ENCODE measurements around the gene NEURL3.
"Not testable (repeated sequence)": the region's sequence is repeated elsewhere in the genome, so short reads cannot be mapped to it uniquely, and the experiment has no call there.

The NEURL3 gene

DNA sequence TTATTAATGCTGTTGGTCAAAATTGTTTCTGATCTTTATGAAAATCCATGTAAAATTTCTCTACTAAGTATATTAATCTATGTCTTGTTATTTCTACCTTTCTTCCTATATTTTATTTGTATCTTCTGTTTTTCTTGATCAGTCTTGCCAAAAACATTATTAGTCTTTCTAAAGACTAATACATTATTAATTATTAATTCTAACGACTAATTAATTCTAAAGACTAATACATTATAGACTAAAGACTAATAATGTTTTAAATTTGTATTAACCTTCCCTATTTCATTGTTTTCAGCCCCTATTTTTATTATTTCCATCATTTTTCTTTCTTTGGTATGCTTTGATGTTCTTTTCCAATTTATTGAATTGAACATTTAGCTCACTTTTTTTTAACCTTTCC lies 27.7 kb downstream of the NEURL3 start:
- Histone ChIP-seq H3K4me3 (no peak overlapping the region), H3K4me2 (no peak overlapping the region), H3K36me3 (no peaks in the 10 kb centered on the region), H3K9ac (no peak overlapping the region), H3K9me3 (replicated peaks in 1 of 11) (peaks cover 0 to 14% (median 7%) of the 10 kb centered on the region in 11 experiments; a peak in 10 of 22 replicates), H4K20me1 (no peaks in the 10 kb centered on the region), H3K27ac (no peak overlapping the region), H3K27me3 (no peaks in the 10 kb centered on the region), H3K4me1 (peaks cover 0 to 13% (median 0%) of the 10 kb centered on the region in 10 experiments; a peak in 4 of 20 replicates)
- no peak for TF ChIP-seq Cebpa-rat (IDR thresholded peaks at IDR 0.05)

DNA sequence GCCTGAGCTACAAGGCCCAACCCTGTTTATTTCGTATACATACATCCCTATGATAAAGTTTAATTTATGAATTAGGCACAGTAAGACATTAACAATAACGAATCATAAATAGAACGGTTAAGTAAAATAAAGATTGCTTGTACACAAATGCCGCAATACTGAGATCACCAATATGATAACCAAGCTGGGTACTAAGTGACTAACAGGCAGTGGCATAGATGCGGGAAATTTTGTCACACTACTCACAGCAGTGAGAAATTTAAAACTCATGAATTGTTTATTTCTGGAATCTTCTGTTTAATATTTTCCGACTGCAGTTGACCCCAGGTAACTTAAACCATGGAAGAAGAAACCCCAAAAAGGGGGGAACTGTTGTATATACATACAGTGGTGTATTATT lies 33.4 kb downstream of the NEURL3 start:
- no peak for TF ChIP-seq Cebpa-rat (IDR thresholded peaks at IDR 0.05)
- Histone ChIP-seq H3K27ac (no peak overlapping the region), H3K4me2 (no peak overlapping the region), H3K27me3 (peaks cover 7 to 13% (median 10%) of the 10 kb centered on the region in 11 experiments; a peak in 19 of 22 replicates), H4K20me1 (no peaks in the 10 kb centered on the region), H3K9me3 (replicated peaks in 1 of 11) (peaks cover 0 to 6% (median 0%) of the 10 kb centered on the region in 11 experiments; a peak in 3 of 22 replicates), H3K9ac (no peak overlapping the region), H3K4me1 (peaks cover 0 to 13% (median 0%) of the 10 kb centered on the region in 10 experiments; a peak in 4 of 20 replicates), H3K36me3 (no peaks in the 10 kb centered on the region), H3K4me3 (no peak overlapping the region)

DNA sequence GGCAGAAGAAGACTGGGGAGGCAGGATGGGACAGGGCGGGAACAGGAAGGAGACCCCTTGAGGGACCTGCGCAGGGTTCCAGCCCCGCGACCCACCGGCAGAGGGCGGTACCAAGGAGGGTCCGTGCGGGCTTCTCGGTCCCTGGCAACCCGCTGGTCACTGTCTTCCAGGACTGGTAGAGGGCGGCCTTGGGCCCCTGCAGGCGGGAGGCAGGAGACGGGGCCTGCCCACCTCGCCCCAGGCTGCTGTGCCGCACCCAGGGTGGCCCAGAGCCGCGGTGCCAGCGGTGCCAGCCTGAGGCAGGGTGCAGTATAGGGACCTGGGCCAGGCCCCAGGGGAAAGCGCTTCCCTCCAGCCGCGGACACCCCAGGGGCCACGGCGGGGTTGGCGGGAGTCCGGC lies 34.5 kb downstream of the NEURL3 start:
- H4K20me1 ChIP-seq, result no peaks in the 10 kb centered on the region
- no peak for TF ChIP-seq Cebpa-rat (IDR thresholded peaks at IDR 0.05)
- no peaks in the 10 kb centered on the region for H3K36me3 ChIP-seq
- H3K9ac ChIP-seq, result no peak overlapping the region
- peaks cover 0 to 13% (median 0%) of the 10 kb centered on the region in 10 experiments; a peak in 4 of 20 replicates for H3K4me1 ChIP-seq
- H3K4me3 ChIP-seq, result no peak overlapping the region
- peaks cover 0 to 6% (median 0%) of the 10 kb centered on the region in 11 experiments; a peak in 3 of 22 replicates for H3K9me3 ChIP-seq (replicated peaks in 1 of 11)
- peaks cover 7 to 13% (median 10%) of the 10 kb centered on the region in 11 experiments; a peak in 19 of 22 replicates for H3K27me3 ChIP-seq
- H3K27ac ChIP-seq, result no peak overlapping the region
- H3K4me2 ChIP-seq, result no peak overlapping the region

DNA sequence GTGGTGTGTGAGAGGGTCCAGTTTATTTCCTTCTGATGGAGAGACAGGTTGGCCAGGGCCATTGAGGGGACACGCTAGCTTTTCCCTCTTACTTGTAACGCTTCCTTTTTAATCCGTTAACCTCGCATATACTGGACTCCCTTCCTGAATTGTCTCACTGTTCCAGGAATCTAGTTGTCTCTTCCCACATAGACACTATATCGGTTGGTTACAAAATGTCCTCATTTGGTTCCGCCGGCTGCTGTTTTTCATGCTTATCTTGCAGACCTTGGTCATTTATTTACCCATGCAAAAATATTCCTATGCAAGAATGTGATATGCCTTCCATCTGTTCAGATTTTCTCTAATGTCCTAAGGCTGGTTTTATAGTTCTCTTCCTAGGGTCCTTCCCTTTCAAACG lies 35.0 kb downstream of the NEURL3 start:
- Histone ChIP-seq H3K4me3 (no peak overlapping the region), H3K27ac (no peak overlapping the region), H4K20me1 (no peaks in the 10 kb centered on the region), H3K9me3 (replicated peaks in 1 of 11) (peaks cover 0 to 6% (median 0%) of the 10 kb centered on the region in 11 experiments; a peak in 3 of 22 replicates), H3K4me1 (peaks cover 0 to 10% (median 0%) of the 10 kb centered on the region in 10 experiments; a peak in 4 of 20 replicates), H3K27me3 (peaks cover 7 to 13% (median 10%) of the 10 kb centered on the region in 11 experiments; a peak in 19 of 22 replicates), H3K36me3 (no peaks in the 10 kb centered on the region), H3K9ac (no peak overlapping the region), H3K4me2 (no peak overlapping the region)
- no peak for TF ChIP-seq Cebpa-rat (IDR thresholded peaks at IDR 0.05)

DNA sequence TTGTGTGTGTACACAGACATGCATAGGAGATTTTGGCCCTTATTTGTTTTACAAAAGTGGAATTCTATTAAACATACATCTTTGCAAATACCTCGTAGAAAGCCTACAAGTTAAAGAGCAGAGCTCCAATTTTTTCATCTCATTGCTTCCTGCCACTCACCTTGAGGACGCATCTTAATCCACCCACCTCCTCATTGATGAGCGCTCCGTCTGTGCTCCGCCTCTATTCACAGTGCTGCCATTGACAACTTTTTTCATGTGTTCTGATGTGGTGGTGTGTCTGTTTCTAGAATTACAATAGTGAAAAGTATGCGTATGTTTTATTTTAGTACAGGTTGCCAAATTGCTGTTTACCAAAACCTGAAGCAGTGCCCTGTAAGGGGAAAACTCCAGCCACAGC lies 36.3 kb downstream of the NEURL3 start:
- Histone ChIP-seq H3K4me1 (no peaks in the 10 kb centered on the region), H3K9ac (no peak overlapping the region), H3K36me3 (no peaks in the 10 kb centered on the region), H3K27me3 (peaks cover 7 to 13% (median 10%) of the 10 kb centered on the region in 11 experiments; a peak in 19 of 22 replicates), H3K9me3 (replicated peaks in 1 of 11) (peaks cover 0 to 8% (median 0%) of the 10 kb centered on the region in 11 experiments; a peak in 3 of 22 replicates), H4K20me1 (no peaks in the 10 kb centered on the region), H3K4me3 (no peak overlapping the region), H3K4me2 (no peak overlapping the region), H3K27ac (no peak overlapping the region)
- TF ChIP-seq Cebpa-rat (IDR thresholded peaks at IDR 0.05), result no peak

DNA sequence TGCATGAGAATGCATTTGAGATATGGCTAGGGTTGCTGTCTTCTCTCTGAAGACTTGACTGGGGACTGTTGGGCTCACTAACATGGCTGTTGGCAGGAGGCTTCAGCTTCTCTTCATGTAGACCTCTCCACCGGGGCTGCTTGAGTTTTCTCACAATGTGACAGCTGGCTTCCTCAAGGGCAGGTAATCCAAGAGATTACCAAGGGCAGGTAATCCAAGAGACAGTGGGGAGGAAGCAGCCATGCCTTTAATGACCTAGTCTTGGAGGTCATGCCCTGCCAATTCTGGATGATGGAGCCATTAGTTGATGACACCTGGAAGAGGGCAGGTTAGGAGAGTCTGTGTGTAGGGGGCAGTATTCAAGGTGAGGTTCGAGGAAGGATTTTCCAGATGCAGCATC lies 40.5 kb downstream of the NEURL3 start:
- no peaks in the 10 kb centered on the region for H3K27me3 ChIP-seq
- H3K4me1 ChIP-seq, result peaks cover 0 to 3% (median 0%) of the 10 kb centered on the region in 10 experiments; a peak in 1 of 20 replicates
- H4K20me1 ChIP-seq, result no peaks in the 10 kb centered on the region
- H3K36me3 ChIP-seq, result no peaks in the 10 kb centered on the region
- no peak for TF ChIP-seq Cebpa-rat (IDR thresholded peaks at IDR 0.05)
- H3K4me2 ChIP-seq, result no peak overlapping the region
- no peak overlapping the region for H3K9ac ChIP-seq
- peaks cover 11 to 18% (median 11%) of the 10 kb centered on the region in 11 experiments for H3K9me3 ChIP-seq (replicated peaks in 1 of 11)
- H3K27ac ChIP-seq, result no peak overlapping the region
- no peak overlapping the region for H3K4me3 ChIP-seq

DNA sequence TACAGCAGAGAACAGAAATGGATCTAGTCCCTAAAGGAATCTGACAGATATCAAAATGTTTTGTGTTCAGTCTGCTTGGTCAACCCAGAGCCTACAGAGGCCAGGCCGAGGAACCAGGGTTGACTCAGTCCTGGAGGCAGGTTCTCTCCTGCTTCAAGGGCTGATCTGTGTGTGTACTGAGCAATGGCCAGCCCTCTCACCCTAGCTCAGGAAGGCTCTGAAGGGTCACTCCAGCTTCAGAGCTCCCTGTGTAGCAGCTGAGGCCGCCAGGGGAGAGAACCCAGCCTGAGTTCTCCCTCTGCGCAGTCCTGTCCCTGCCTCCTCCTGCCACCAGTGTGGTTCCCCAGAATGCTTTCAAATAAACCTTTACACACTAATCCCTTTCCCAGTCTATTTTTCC lies 41.1 kb downstream of the NEURL3 start:
- Histone ChIP-seq H3K27ac (no peak overlapping the region), H3K9me3 (replicated peaks in 1 of 11) (peaks cover 17 to 24% (median 17%) of the 10 kb centered on the region in 11 experiments), H3K4me1 (peaks cover 0 to 3% (median 0%) of the 10 kb centered on the region in 10 experiments; a peak in 1 of 20 replicates), H3K27me3 (no peaks in the 10 kb centered on the region), H3K9ac (no peak overlapping the region), H3K4me2 (no peak overlapping the region), H3K4me3 (no peak overlapping the region), H4K20me1 (no peaks in the 10 kb centered on the region), H3K36me3 (no peaks in the 10 kb centered on the region)
- TF ChIP-seq Cebpa-rat (IDR thresholded peaks at IDR 0.05), result no peak

DNA sequence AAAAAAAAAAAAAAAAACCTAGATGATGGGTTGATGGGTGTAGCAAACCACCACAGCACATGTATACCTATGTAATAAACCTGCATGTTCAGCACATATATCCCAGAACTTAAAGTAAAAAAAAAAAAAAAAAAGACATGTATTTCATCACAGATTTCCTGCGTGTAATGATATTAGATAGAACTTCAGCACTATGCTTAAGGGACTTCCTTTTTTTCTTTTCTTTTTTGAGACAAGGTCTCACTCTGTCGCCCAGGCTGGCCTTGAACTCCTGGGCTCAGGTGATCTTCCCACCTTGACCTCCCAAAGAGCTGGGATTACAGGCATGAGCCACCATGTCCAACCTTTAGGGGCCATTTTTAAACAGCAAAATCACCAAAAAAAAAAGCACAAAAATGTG lies 42.0 kb downstream of the NEURL3 start:
- H3K9ac ChIP-seq, result no peak overlapping the region
- no peaks in the 10 kb centered on the region for H3K27me3 ChIP-seq
- no peaks in the 10 kb centered on the region for H3K36me3 ChIP-seq
- peaks cover 0 to 3% (median 0%) of the 10 kb centered on the region in 10 experiments; a peak in 1 of 20 replicates for H3K4me1 ChIP-seq
- no peak for TF ChIP-seq Cebpa-rat (IDR thresholded peaks at IDR 0.05)
- no peak overlapping the region for H3K4me2 ChIP-seq
- no peak overlapping the region for H3K4me3 ChIP-seq
- no peaks in the 10 kb centered on the region for H4K20me1 ChIP-seq
- H3K9me3 ChIP-seq (replicated peaks in 1 of 11), result peaks cover 20 to 33% (median 24%) of the 10 kb centered on the region in 11 experiments
- H3K27ac ChIP-seq, result no peak overlapping the region

DNA sequence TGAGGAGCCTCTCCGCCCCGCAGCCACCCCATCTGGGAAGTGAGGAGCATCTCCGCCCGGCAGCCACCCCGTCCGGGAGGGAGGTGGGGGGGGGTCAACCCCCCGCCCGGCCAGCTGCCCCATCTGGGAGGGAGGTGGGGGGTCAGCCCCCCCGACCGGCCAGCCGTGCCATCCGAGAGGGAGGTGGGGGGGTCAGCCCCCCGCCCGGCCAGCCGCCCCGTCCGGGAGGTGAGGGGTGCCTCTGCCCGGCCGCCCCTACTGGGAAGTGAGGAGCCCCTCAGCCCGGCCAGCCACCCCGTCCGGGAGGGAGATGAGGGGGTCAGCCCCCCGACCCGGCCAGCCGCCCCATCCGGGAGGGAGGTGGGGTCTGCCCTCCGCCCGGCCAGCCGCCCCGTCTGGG lies 43.5 kb downstream of the NEURL3 start:
- peaks cover 20 to 34% (median 24%) of the 10 kb centered on the region in 11 experiments for H3K9me3 ChIP-seq (replicated peaks in 1 of 11)
- H3K9ac ChIP-seq, H4K20me1 ChIP-seq, H3K27ac ChIP-seq, H3K27me3 ChIP-seq, H3K4me1 ChIP-seq, H3K4me2 ChIP-seq, H3K36me3 ChIP-seq, H3K4me3 ChIP-seq: not testable (repeated sequence)

DNA sequence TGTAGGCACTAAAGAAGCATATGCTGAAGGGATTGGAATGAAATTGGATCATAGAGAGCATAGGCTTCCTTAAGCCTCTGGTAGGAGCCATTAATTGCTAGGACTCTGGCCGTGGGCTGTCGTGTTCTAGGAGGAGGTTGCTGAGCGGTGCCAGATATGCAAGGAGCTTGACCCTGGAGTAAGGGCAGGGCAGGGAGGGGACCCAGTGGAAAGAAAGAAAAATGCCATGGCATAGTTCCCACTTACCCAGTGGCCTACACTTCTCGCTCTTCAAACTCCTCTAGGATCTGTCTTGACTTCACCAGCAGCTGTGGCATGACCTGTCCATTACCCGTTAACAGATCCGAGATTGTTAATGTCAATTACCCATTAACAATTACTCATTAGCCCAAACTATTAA lies 53.1 kb downstream of the NEURL3 start:
- H3K4me3 ChIP-seq, result no peak overlapping the region
- peaks cover 0 to 10% (median 0%) of the 10 kb centered on the region in 10 experiments; a peak in 3 of 20 replicates for H3K4me1 ChIP-seq
- no peaks in the 10 kb centered on the region for H3K27me3 ChIP-seq
- no peak for TF ChIP-seq Cebpa-rat (IDR thresholded peaks at IDR 0.05)
- no peaks in the 10 kb centered on the region for H4K20me1 ChIP-seq
- no peaks in the 10 kb centered on the region; a peak in 1 of 22 replicates for H3K9me3 ChIP-seq (replicated peaks in 1 of 11)
- no peak overlapping the region for H3K9ac ChIP-seq
- no peak overlapping the region for H3K27ac ChIP-seq
- H3K4me2 ChIP-seq, result no peak overlapping the region
- H3K36me3 ChIP-seq, result no peaks in the 10 kb centered on the region
